IMR-90 (cell line): ENCODE measurements around the gene TBCA. TPM values are rescaled to one million over a fixed set of nuclear protein-coding genes. Genes with fewer than 3 reads are reported as not detected.

Experiments
- ATAC-seq: fragments of 200-7000 bp; cut with Tn5 transposase; 2 replicates; pipeline ENCODE4 v1.9.1; 2020; ENCODE audit warnings: low read depth, mild to moderate bottlenecking, moderate library complexity
- BruUV-seq: library from RNA; stranded (reverse); fragments of 400-500 nt; replicated peaks from 2 replicates; lab custom pipeline; 2021; lab: Mats Ljungman, UMichigan
- CTCF ChIA-PET: fragments of 300-600 bp; formaldehyde crosslinking; extraction: SDS; loops from one replicate; lab custom pipeline; 2021; ENCODE audit warnings: antibody characterized with exemption; lab: Yijun Ruan, JAX
- POLR2A ChIA-PET: fragments of 300-600 bp; sonication (Branson Sonifier 250); formaldehyde crosslinking; loops from one replicate; lab custom pipeline; 2022; ENCODE audit warnings: antibody characterized with exemption; ENCODE audit not compliant: unreplicated experiment; lab: Charles Lee
- DNase-seq: peaks from one replicate; pipeline ENCODE4 v3.0.0; 2013
- H2AFZ ChIP-seq: replicated peaks from 2 replicates; pipeline ENCODE3; 2013; ENCODE audit warnings: low read length, mild to moderate bottlenecking; ENCODE audit not compliant: poor library complexity
- H2AK5ac ChIP-seq: 2 replicates; pipeline ENCODE4 v1.6.1; 2013; ENCODE audit warnings: low read depth, low read length, inconsistent platforms
- H2AK9ac ChIP-seq: replicated peaks from 2 replicates; pipeline ENCODE3; 2013; ENCODE audit warnings: mild to moderate bottlenecking, low read depth, low read length, moderate library complexity; ENCODE audit not compliant: poor library complexity
- H2BK120ac ChIP-seq: 2 replicates; pipeline ENCODE4 v1.6.1; 2013; ENCODE audit warnings: low read depth, low read length, inconsistent platforms
- H2BK15ac ChIP-seq: 3 replicates; pipeline ENCODE4 v1.6.1; 2013; ENCODE audit warnings: low read depth, low read length, inconsistent platforms
- H2BK20ac ChIP-seq: 2 replicates; pipeline ENCODE4 v1.6.1; 2013; ENCODE audit warnings: low read depth, mild to moderate bottlenecking, inconsistent platforms, low read length, moderate library complexity
- H2BK5ac ChIP-seq: 2 replicates; pipeline ENCODE4 v1.6.1; 2013; ENCODE audit warnings: mild to moderate bottlenecking, low read depth, low read length, inconsistent platforms; ENCODE audit not compliant: poor library complexity, severe bottlenecking
- H3K14ac ChIP-seq: replicated peaks from 2 replicates; pipeline ENCODE4 v1.6.1; 2013; ENCODE audit warnings: low read depth, low read length, inconsistent platforms
- H3K18ac ChIP-seq: 2 replicates; pipeline ENCODE4 v1.6.1; 2013; ENCODE audit warnings: low read depth, low read length, control low read depth
- H3K23ac ChIP-seq: 2 replicates; pipeline ENCODE4 v1.6.1; 2013; ENCODE audit warnings: low read depth, low read length, inconsistent platforms
- H3K27ac ChIP-seq: 2 replicates; pipeline ENCODE4 v1.5.1; 2013; ENCODE audit warnings: mild to moderate bottlenecking, control low read depth, low read length; ENCODE audit not compliant: insufficient read depth
- H3K27me3 ChIP-seq: 2 replicates; pipeline ENCODE4 v1.6.1; 2013; ENCODE audit warnings: low read length; ENCODE audit not compliant: control insufficient read depth, insufficient read depth
- H3K36me3 ChIP-seq: 2 replicates; pipeline ENCODE4 v1.6.1; 2013; ENCODE audit warnings: low read length, mixed read lengths; ENCODE audit not compliant: control insufficient read depth, insufficient read depth
- H3K4ac ChIP-seq: 2 replicates; pipeline ENCODE4 v1.6.1; 2013; ENCODE audit warnings: low read depth, low read length, inconsistent platforms
- H3K4me1 ChIP-seq: 2 replicates; pipeline ENCODE4 v1.6.1; 2013; ENCODE audit warnings: low read length, mixed read lengths; ENCODE audit not compliant: control insufficient read depth, insufficient read depth
- H3K4me2 ChIP-seq: 2 replicates; pipeline ENCODE4 v1.6.1; 2013; ENCODE audit warnings: low read depth, mild to moderate bottlenecking, control low read depth, low read length, moderate library complexity
- H3K4me3 ChIP-seq: 2 replicates; pipeline ENCODE4 v1.5.1; 2013; ENCODE audit warnings: low read depth, mild to moderate bottlenecking, control low read depth, low read length, moderate library complexity; ENCODE audit not compliant: insufficient read depth
- H3K56ac ChIP-seq: 2 replicates; pipeline ENCODE4 v1.6.1; 2013; ENCODE audit warnings: low read length, inconsistent platforms; ENCODE audit not compliant: insufficient read depth; ENCODE audit errors: extremely low read depth
- H3K79me1 ChIP-seq, 2 experiments: 2 replicates each; pipeline ENCODE4 v1.6.1; 2013; ENCODE audit warnings: low read length in 2 of 2, inconsistent platforms in 1 of 2, low read depth in 1 of 2
- H3K9ac ChIP-seq: 2 replicates; pipeline ENCODE4 v1.6.1; 2013; ENCODE audit warnings: low read depth, low read length, control low read depth
- H3K9me1 ChIP-seq: 2 replicates; pipeline ENCODE4 v1.6.1; 2013; ENCODE audit warnings: low read length, inconsistent platforms; ENCODE audit not compliant: insufficient read depth
- H3K9me3 ChIP-seq: 2 replicates; pipeline ENCODE4 v1.6.1; 2013; ENCODE audit warnings: low read length; ENCODE audit not compliant: control insufficient read depth, insufficient read depth
- H4K20me1 ChIP-seq: 2 replicates; pipeline ENCODE4 v1.6.1; 2013; ENCODE audit warnings: low read length, inconsistent platforms; ENCODE audit not compliant: insufficient read depth
- H4K5ac ChIP-seq: 2 replicates; pipeline ENCODE4 v1.6.1; 2013; ENCODE audit warnings: mild to moderate bottlenecking, low read depth, low read length, control low read depth
- H4K8ac ChIP-seq, 2 experiments: 2 replicates each; pipeline ENCODE4 v1.6.1; 2013; ENCODE audit warnings: low read depth in 2 of 2, low read length in 2 of 2, control low read depth in 1 of 2, inconsistent platforms in 1 of 2
- H4K91ac ChIP-seq: 2 replicates; pipeline ENCODE4 v1.6.1; 2013; ENCODE audit warnings: low read depth, low read length, inconsistent platforms; ENCODE audit not compliant: insufficient read depth
- CTCF ChIP-seq: conservative IDR thresholded peaks from 2 replicates; pipeline ENCODE4 v1.5.1; 2012; ENCODE audit warnings: mild to moderate bottlenecking, low read depth, low read length, improper control_type of control experiment
- NFE2L2 ChIP-seq: fragments of 150-350 bp; IDR thresholded peaks from 2 replicates; pipeline ENCODE4 v1.6.1; 2016; ENCODE audit warnings: low read depth, mild to moderate bottlenecking, low read length
- POLR2A ChIP-seq: IDR thresholded peaks from 2 replicates; pipeline ENCODE4 v1.6.1; 2012; ENCODE audit warnings: mild to moderate bottlenecking, low read depth, low read length
- RFX5 ChIP-seq: IDR thresholded peaks from 2 replicates; pipeline ENCODE4 v1.8.0; 2012; ENCODE audit warnings: low read depth, mild to moderate bottlenecking, low read length, moderate library complexity
- USF2 ChIP-seq: fragments of 150-350 bp; IDR thresholded peaks from 2 replicates; pipeline ENCODE4 v1.6.1; 2017; ENCODE audit warnings: mild to moderate bottlenecking, antibody characterized with exemption, low read length, low read depth
- WGBS, 2 experiments: methylation state at CpG; one replicate each; pipeline versions ENCODE4 v1.1.5 to v1.1.7; 2013; ENCODE audit warnings: missing lambda C conversion rate in 2 of 2; ENCODE audit not compliant: insufficient read length in 1 of 2; ENCODE audit errors: extremely low coverage in 2 of 2; 5-methylcytosine and 5-hydroxymethylcytosine counted together
- dilution Hi-C: fragments of 300-500 bp; cut with HindIII; formaldehyde crosslinking; loops from one replicate; pipeline ENCODE4 v1.14.3; 2018; ENCODE audit warnings: low sequenced_read_pairs; ENCODE audit not compliant: unreplicated experiment
- in situ Hi-C: fragments of 300-500 bp; cut with MboI; formaldehyde crosslinking; loops from 3 replicates; pipeline ENCODE4 v1.14.3; 2019; ENCODE audit warnings: low sequenced_read_pairs, inconsistent platforms, mixed read lengths
- intact Hi-C: fragments of 100-400 bp; cut with micrococcal nuclease; formaldehyde crosslinking; loops from 2 replicates; pipeline ENCODE4 v1.10.0; 2022
- polyA plus RNA-seq, 3 experiments: library from polyadenylated mRNA; depleted of rRNA; stranded (reverse); fragments of >200 nt; gene quantifications; 2 replicates each; pipeline ENCODE4 v1.2.3, GENCODE V29; 2012; ENCODE audit warnings: low replicate concordance in 1 of 3
- total RNA-seq: library from RNA; depleted of rRNA; stranded (reverse); fragments of >200 nt; gene quantifications from 2 replicates; pipeline ENCODE4 v1.2.3, GENCODE V29; 2012

Gene TBCA
- total and polyA plus RNA-seq, 2 of the 4 experiments (the other 2 are of a cell fraction) = 6.1 to 137 TPM

GRCh38 chr5:77785229-77785628, 9.1 kb upstream of the TBCA start:
- WGBS, 2 experiments = 73% methylated on average over 3 of the region's 17 CpGs; no CpG with 5 or more reads in 1 of the 2 experiments

More at GRCh38 chr5:77785229-77785628, 9.1 kb upstream of the TBCA start:
- Histone ChIP-seq H2BK15ac (no peak overlapping the region), H3K36me3 (no peaks in the 10 kb centered on the region), H3K9me1 (no peaks in the 10 kb centered on the region), H3K27ac (no peak overlapping the region), H4K91ac (no peak overlapping the region), H2AFZ (no peak overlapping the region), H2BK5ac (no peak overlapping the region), H2BK120ac (no peak overlapping the region), H2BK20ac (no peak overlapping the region), H3K23ac (no peak overlapping the region), H3K14ac (no peak overlapping the region), H3K4me3 (no peak overlapping the region), H3K56ac (no peak overlapping the region), H3K4me2 (no peak overlapping the region), H3K9me3 (no peaks in the 10 kb centered on the region), H4K5ac (no peak overlapping the region), H2AK9ac (no peak overlapping the region), H3K27me3 (peaks cover 4% of the 10 kb centered on the region; the same call in 1 of the 2 replicates), H3K79me1 (no peaks in the 10 kb centered on the region), H3K4me1 (no peaks in the 10 kb centered on the region), H4K20me1 (no peaks in the 10 kb centered on the region), H4K8ac (no peak overlapping the region), H3K18ac (no peak overlapping the region), H3K9ac (no peak overlapping the region), H3K4ac (no peak overlapping the region), H2AK5ac (no peak overlapping the region)
- ChIA-PET POLR2A (no interaction called here), CTCF (no interaction called here)
- no peak for TF ChIP-seq CTCF
- TF ChIP-seq USF2 = no peak
- TF ChIP-seq NFE2L2 = no peak
- TF ChIP-seq RFX5 = no peak
- no peak for TF ChIP-seq POLR2A
- DNase-seq = no peak
- in situ Hi-C loops (no loop called here), dilution Hi-C loops (no loop called here), intact Hi-C loops (no loop called here)
- no TSS peak for BruUV-seq
- no peak for ATAC-seq
